HepG2 (cell line): Measurements from ENCODE around the gene ATG13. TPM values are rescaled to one million over a fixed set of nuclear protein-coding genes. Genes with fewer than 3 reads are reported as not detected.

Experiments used
- ARHGAP35 ChIP-seq: sonication (generic); formaldehyde crosslinking; IDR thresholded peaks from 2 replicates; pipeline ENCODE4 v1.9.0; 2022; ENCODE audit warnings: mild to moderate bottlenecking, inconsistent platforms, moderate library complexity, missing genetic modification reagents, borderline replicate concordance
- ATRX ChIP-seq: sonication (generic); formaldehyde crosslinking; IDR thresholded peaks from 2 replicates; pipeline ENCODE4 v1.4.0; 2020; ENCODE audit warnings: missing genetic modification reagents, borderline replicate concordance
- ESRRA ChIP-seq: sonication (generic); formaldehyde crosslinking; IDR thresholded peaks from 2 replicates; pipeline ENCODE4 v1.5.1; 2020; ENCODE audit warnings: mild to moderate bottlenecking, low read depth, missing genetic modification reagents
- GABPA ChIP-seq, 2 experiments: IDR thresholded peaks; 2 replicates each; pipeline ENCODE4 v1.6.1; 2011 to 2016; ENCODE audit warnings: low read depth in 2 of 2, low read length in 1 of 2, missing biosample characterization in 1 of 2, missing genetic modification characterization in 1 of 2
- JUN ChIP-seq: sonication (generic); formaldehyde crosslinking; IDR thresholded peaks from 2 replicates; pipeline ENCODE4 v1.4.0; 2020; ENCODE audit warnings: mild to moderate bottlenecking, missing genetic modification reagents
- KDM3A ChIP-seq: IDR thresholded peaks from 2 replicates; pipeline ENCODE4 v1.6.1; 2018; ENCODE audit warnings: low read depth, missing compliant biosample characterization
- MZF1 ChIP-seq: sonication (generic); formaldehyde crosslinking; IDR thresholded peaks from 2 replicates; pipeline ENCODE4 v1.8.1; 2023; ENCODE audit warnings: mild to moderate bottlenecking, missing genetic modification reagents, borderline replicate concordance
- NKX3-1 ChIP-seq: sonication (generic); formaldehyde crosslinking; IDR thresholded peaks from 2 replicates; pipeline ENCODE4 v1.5.0; 2020; ENCODE audit warnings: missing genetic modification reagents
- RELA ChIP-seq: sonication (generic); formaldehyde crosslinking; IDR thresholded peaks from 2 replicates; pipeline ENCODE4 v1.4.0; 2020; ENCODE audit warnings: missing genetic modification reagents
- SNRNP70 ChIP-seq: fragments of 200-400 bp; formaldehyde crosslinking; IDR thresholded peaks from 2 replicates; pipeline ENCODE4 v1.6.1; 2017; ENCODE audit warnings: mild to moderate bottlenecking, low read depth, low read length, moderate library complexity
- SUZ12 ChIP-seq: fragments of 150-350 bp; IDR thresholded peaks from 2 replicates; pipeline ENCODE4 v1.6.1; 2014; ENCODE audit warnings: low read depth, low read length
- THRA ChIP-seq: sonication (generic); formaldehyde crosslinking; IDR thresholded peaks from 2 replicates; pipeline ENCODE4 v1.4.0; 2020; ENCODE audit warnings: missing genetic modification reagents, borderline replicate concordance
- ZBTB33 ChIP-seq: sonication (generic); formaldehyde crosslinking; IDR thresholded peaks from 2 replicates; pipeline ENCODE4 v1.4.0; 2020; ENCODE audit warnings: missing genetic modification reagents
- ZNF230 ChIP-seq: sonication (generic); formaldehyde crosslinking; IDR thresholded peaks from 2 replicates; pipeline ENCODE4 v1.4.0; 2020; ENCODE audit warnings: mild to moderate bottlenecking, missing genetic modification reagents
- ZNF350 ChIP-seq: sonication (generic); formaldehyde crosslinking; IDR thresholded peaks from 2 replicates; pipeline ENCODE4 v1.4.0; 2020; ENCODE audit warnings: mild to moderate bottlenecking, low read depth, missing genetic modification reagents, borderline replicate concordance
- ZNF430 ChIP-seq: sonication (generic); formaldehyde crosslinking; IDR thresholded peaks from 2 replicates; pipeline ENCODE4 v1.9.0; 2021; ENCODE audit warnings: mild to moderate bottlenecking, missing genetic modification reagents
- ZNF614 ChIP-seq: IDR thresholded peaks from 2 replicates; pipeline ENCODE4 v1.6.1; 2018; ENCODE audit warnings: missing biosample characterization, missing genetic modification reagents, inconsistent platforms, borderline replicate concordance
- ZNF709 ChIP-seq: sonication (generic); formaldehyde crosslinking; IDR thresholded peaks from 2 replicates; pipeline ENCODE4 v1.5.0; 2020; ENCODE audit warnings: mild to moderate bottlenecking, missing genetic modification reagents
- polyA plus RNA-seq, 8 experiments: library from polyadenylated mRNA; depleted of rRNA in 3 of 8; stranded (reverse) in 7 of 8; unstranded in 1 of 8; fragments of >200 nt; fragmentation: Illumina TruSeq in 4 of 8; extraction: Trizol in 4 of 8; gene quantifications; 2 replicates each; pipeline versions ENCODE4 v1.2.1 to v1.2.3, GENCODE V29; 2011 to 2016; ENCODE audit warnings: low read depth in 4 of 8, missing spikeins in 1 of 8, mixed read lengths in 1 of 8; ENCODE audit not compliant: insufficient read depth in 1 of 8
- total RNA-seq, 5 experiments: library from RNA; depleted of rRNA; stranded (reverse); fragments of >200 nt; fragmentation: Illumina TruSeq; extraction: Trizol; gene quantifications; 2 replicates each; pipeline ENCODE4 v1.2.3, GENCODE V29; 2016; ENCODE audit warnings: low read depth in 1 of 5
- TF ChIP-seq, protein P1 (sequence below): sonication (generic); formaldehyde crosslinking; IDR thresholded peaks from 2 replicates; pipeline ENCODE4 v1.5.1; 2020; ENCODE audit warnings: mild to moderate bottlenecking, moderate library complexity, missing genetic modification reagents
- TF ChIP-seq, protein P2 (sequence below): sonication (generic); formaldehyde crosslinking; IDR thresholded peaks from 2 replicates; pipeline ENCODE4 v1.4.0; 2020; ENCODE audit warnings: missing genetic modification reagents
- TF ChIP-seq, protein P3 (sequence below): sonication (generic); formaldehyde crosslinking; IDR thresholded peaks from 2 replicates; pipeline ENCODE4 v1.4.0; 2020; ENCODE audit warnings: missing genetic modification reagents

ATG13 gene
- total and polyA plus RNA-seq, 2 of the 13 experiments (the other 11 are each of a cell fraction or from before 2014, with no cell fraction given): 55.0 to 77.3 TPM

DNA sequence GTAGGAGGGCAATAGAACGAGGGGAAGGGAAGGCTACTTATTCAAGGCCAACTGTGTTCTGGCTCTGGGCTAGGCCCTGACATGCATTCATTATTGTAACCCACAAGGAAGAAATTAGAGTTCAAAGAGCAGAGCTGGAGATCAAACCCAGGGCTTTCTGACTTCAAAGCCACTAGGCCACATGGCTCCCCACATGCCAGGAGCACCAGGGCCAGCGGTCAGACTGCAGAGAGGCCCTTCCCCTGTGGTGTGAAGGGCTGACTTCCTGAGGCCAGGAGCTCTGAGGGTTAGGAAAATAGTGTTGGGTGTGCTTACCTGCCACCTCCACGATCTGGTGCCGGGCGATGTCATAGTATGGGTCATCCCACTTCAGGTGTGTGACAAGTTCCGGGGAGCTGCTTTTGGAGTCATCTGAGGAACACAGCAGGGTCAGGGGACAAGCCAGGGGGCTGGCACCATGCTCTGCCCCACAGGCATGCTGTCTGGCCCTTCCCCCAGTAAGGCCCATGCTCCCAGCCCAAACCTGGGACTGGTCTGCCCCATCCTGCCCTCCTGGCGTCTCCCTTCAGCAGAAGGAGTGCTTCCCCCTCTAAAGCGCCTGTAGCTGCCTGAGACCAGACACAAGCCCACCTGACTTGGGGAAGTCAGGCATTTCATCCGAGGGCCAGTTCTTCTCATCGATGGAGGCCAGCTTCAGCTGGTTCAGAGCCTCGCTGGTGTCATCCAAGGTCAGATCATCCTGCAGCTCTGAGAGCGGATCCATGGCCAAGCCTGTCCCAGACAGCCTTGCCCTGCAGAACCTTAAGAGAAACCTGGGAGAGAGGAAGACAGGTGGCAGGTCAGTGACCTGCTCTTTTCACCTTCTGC lies 78.2 kb downstream of the ATG13 start (continued):
- TF ChIP-seq ZBTB33 (CRISPR knock-in tag): peak; percentile 69
- peak; percentile 33; the same call in 1 of the 2 replicates for TF ChIP-seq THRA (CRISPR knock-in tag)
- TF ChIP-seq, protein P1, sequence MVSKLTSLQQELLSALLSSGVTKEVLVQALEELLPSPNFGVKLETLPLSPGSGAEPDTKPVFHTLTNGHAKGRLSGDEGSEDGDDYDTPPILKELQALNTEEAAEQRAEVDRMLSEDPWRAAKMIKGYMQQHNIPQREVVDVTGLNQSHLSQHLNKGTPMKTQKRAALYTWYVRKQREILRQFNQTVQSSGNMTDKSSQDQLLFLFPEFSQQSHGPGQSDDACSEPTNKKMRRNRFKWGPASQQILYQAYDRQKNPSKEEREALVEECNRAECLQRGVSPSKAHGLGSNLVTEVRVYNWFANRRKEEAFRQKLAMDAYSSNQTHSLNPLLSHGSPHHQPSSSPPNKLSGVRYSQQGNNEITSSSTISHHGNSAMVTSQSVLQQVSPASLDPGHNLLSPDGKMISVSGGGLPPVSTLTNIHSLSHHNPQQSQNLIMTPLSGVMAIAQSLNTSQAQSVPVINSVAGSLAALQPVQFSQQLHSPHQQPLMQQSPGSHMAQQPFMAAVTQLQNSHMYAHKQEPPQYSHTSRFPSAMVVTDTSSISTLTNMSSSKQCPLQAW (CRISPR knock-in tag): no peak
- TF ChIP-seq ESRRA: no peak
- no peak for TF ChIP-seq RELA
- peak; percentile 48; the same call in 1 of the 2 replicates for TF ChIP-seq ZNF709
- TF ChIP-seq SUZ12: no peak
- TF ChIP-seq NKX3-1 (CRISPR knock-in tag): peak; percentile 97
- TF ChIP-seq JUN (CRISPR knock-in tag): no peak
- TF ChIP-seq, protein P2, sequence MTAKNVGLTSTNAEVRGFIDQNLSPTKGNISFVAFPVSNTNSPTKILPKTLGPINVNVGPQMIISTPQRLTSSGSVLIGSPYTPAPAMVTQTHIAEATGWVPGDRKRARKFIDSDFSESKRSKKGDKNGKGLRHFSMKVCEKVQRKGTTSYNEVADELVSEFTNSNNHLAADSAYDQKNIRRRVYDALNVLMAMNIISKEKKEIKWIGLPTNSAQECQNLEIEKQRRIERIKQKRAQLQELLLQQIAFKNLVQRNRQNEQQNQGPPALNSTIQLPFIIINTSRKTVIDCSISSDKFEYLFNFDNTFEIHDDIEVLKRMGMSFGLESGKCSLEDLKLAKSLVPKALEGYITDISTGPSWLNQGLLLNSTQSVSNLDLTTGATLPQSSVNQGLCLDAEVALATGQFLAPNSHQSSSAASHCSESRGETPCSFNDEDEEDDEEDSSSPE (CRISPR knock-in tag): peak; percentile 66
- no peak for TF ChIP-seq MZF1
- peak; percentile 79; the same call in 1 of the 2 replicates for TF ChIP-seq ZNF430 (CRISPR knock-in tag)
- no peak for TF ChIP-seq SNRNP70
- TF ChIP-seq ZNF614 (CRISPR knock-in tag): peak; percentile 69; the same call in 1 of the 2 replicates
- no peak for TF ChIP-seq ARHGAP35 (CRISPR knock-in tag)
- TF ChIP-seq GABPA (IDR thresholded peaks at IDR 0.05; ENCODE audit: low read depth, low read length): no peak
- TF ChIP-seq GABPA (CRISPR knock-in tag; IDR thresholded peaks at IDR 0.05; ENCODE audit: low read depth): 0 out of 2 replicates have a peak, but pooled peaks have one; percentile 33
- no peak for TF ChIP-seq ATRX
- TF ChIP-seq, protein P3, sequence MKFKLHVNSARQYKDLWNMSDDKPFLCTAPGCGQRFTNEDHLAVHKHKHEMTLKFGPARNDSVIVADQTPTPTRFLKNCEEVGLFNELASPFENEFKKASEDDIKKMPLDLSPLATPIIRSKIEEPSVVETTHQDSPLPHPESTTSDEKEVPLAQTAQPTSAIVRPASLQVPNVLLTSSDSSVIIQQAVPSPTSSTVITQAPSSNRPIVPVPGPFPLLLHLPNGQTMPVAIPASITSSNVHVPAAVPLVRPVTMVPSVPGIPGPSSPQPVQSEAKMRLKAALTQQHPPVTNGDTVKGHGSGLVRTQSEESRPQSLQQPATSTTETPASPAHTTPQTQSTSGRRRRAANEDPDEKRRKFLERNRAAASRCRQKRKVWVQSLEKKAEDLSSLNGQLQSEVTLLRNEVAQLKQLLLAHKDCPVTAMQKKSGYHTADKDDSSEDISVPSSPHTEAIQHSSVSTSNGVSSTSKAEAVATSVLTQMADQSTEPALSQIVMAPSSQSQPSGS (CRISPR knock-in tag): no peak
- peak; percentile 55; the same call in 1 of the 2 replicates for TF ChIP-seq ZNF350 (CRISPR knock-in tag)
- TF ChIP-seq KDM3A (CRISPR knock-in tag): no peak
- 0 out of 2 replicates have a peak, but pooled peaks have one; percentile 6 for TF ChIP-seq ZNF230
